ACC112 (cell line): ENCODE results near the gene ERAP2.
A peak's percentile ranks its signal among the peaks of the same experiment; 100 is the strongest.
"Not testable (repeated sequence)": the region's sequence is repeated elsewhere in the genome, so short reads cannot be mapped to it uniquely, and the experiment has no call there.

Experiments
- H2AFZ ChIP-seq: fragments of 200-600 bp; sonication (generic); one replicate; pipeline ENCODE4 v1.6.0; 2017; ENCODE audit warnings: antibody characterized with exemption, low read length; ENCODE audit not compliant: unreplicated experiment
- H3K27ac ChIP-seq: fragments of 200-600 bp; sonication (generic); 2 replicates; pipeline ENCODE4 v1.5.1; 2014; ENCODE audit warnings: low read depth, mild to moderate bottlenecking, antibody characterized with exemption, low read length, moderate library complexity
- H3K27me3 ChIP-seq: fragments of 200-600 bp; sonication (generic); 2 replicates; pipeline ENCODE4 v1.6.1; 2014; ENCODE audit warnings: mild to moderate bottlenecking, antibody characterized with exemption, low read length, moderate library complexity, mixed read lengths; ENCODE audit not compliant: insufficient read depth
- H3K36me3 ChIP-seq: fragments of 200-600 bp; sonication (generic); 2 replicates; pipeline ENCODE4 v1.6.1; 2016; ENCODE audit warnings: mild to moderate bottlenecking, antibody characterized with exemption, low read length, moderate library complexity, mixed read lengths; ENCODE audit not compliant: insufficient read depth
- H3K4me1 ChIP-seq: fragments of 200-600 bp; sonication (generic); one replicate; pipeline ENCODE4 v1.6.1; 2016; ENCODE audit warnings: low read length, mixed read lengths; ENCODE audit not compliant: insufficient read depth, unreplicated experiment, control insufficient read depth
- H3K4me3 ChIP-seq: fragments of 200-600 bp; sonication (generic); 2 replicates; pipeline ENCODE4 v1.5.1; 2014; ENCODE audit warnings: mild to moderate bottlenecking, low read depth, low read length
- H3K79me2 ChIP-seq: fragments of 200-600 bp; sonication (generic); one replicate; pipeline ENCODE4 v1.6.0; 2016; ENCODE audit warnings: low read length; ENCODE audit not compliant: control insufficient read depth, unreplicated experiment, insufficient read depth

Gene ERAP2

GRCh38 chr5:96919754-96920197 is 43.5 kb downstream of the ERAP2 start:
- Histone ChIP-seq H3K79me2 (no peaks in the 10 kb centered on the region), H3K4me3 (no peak overlapping the region), H3K27me3 (no peaks in the 10 kb centered on the region), H2AFZ (no peak overlapping the region), H3K4me1 (peaks cover 8% of the 10 kb centered on the region), H3K27ac (no peak overlapping the region), H3K36me3 (0 out of 2 replicates have a peak, but pooled peaks cover 8% of the 10 kb centered on the region)

- Histone ChIP-seq H3K27me3 (no peaks in the 10 kb centered on the region), H3K79me2 (no peaks in the 10 kb centered on the region), H3K27ac (peak overlapping the region; percentile 3; the same call in 1 of the 2 replicates), H3K36me3 (0 out of 2 replicates have a peak, but pooled peaks cover 8% of the 10 kb centered on the region), H3K4me1 (peaks cover 8% of the 10 kb centered on the region), H2AFZ (no peak overlapping the region), H3K4me3 (no peak overlapping the region)
Measured at GRCh38 chr5:96920744-96921355, 44.5 kb downstream of the ERAP2 start.

DNA sequence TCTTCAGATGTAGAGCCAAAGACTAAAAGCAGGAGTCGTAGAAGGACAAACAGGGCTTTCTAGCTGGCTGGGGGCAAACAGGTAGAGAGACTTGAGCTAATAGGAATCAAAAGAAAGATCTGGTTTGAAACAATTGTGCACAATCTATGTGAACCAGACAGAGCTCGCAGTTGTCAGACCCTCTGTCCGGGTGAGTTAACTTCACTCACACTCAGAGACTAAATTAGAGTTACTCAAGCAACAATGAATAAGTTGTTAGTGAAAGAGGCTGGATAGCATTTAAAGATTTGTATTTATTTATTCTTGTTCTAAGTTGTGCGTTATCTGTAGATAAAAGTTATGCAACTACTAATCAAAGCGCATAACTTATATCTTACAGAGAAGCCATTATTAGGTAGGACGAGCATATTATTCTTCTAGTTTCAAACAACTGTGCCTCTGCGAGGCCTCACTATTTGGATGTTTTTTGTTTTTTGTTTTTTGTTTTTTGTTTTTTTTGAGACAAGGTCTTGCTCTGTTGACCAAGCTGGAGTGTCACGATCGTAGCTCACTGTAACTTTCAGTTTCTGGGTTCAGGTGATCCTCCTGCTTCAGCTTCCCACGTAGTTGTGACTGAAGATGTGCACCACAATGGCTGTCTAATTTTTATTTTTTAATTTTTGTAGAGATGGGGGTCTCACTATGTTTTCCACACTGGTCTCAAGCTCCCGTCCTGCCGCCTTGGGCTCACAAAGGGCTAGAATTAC is 46.4 kb downstream of the ERAP2 start:
- Histone ChIP-seq H2AFZ (no peak overlapping the region), H3K4me1 (peaks cover 8% of the 10 kb centered on the region), H3K36me3 (no peaks in the 10 kb centered on the region), H3K27me3 (no peaks in the 10 kb centered on the region), H3K79me2 (no peaks in the 10 kb centered on the region), H3K27ac (no peak overlapping the region), H3K4me3 (no peak overlapping the region)

DNA sequence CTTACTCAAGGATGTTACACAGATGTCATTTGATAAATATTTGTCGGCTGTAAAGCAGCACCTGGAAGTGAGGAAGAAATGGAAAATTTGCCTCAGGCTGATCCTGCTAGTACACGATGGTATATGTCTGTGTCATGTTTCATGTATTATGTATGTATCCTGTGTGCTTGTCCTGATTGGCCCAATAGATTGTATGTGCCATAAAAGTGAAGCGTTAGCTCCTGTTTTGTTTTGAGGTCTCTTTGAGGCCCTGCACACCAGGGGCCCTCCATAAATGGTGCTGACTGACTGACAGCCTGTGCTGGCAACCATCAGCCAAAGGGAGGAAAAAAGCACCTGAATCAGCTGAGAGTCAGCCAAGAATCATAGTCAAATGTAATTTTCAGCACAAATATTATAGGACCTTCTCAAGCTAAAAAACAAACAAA is 47.7 kb downstream of the ERAP2 start:
- no peak overlapping the region for H3K4me3 ChIP-seq
- H3K27ac ChIP-seq, result no peak overlapping the region
- H3K4me1 ChIP-seq, result peaks cover 8% of the 10 kb centered on the region
- H3K27me3 ChIP-seq, result no peaks in the 10 kb centered on the region
- H3K79me2 ChIP-seq, result no peaks in the 10 kb centered on the region
- no peak overlapping the region for H2AFZ ChIP-seq
- no peaks in the 10 kb centered on the region for H3K36me3 ChIP-seq

GRCh38 chr5:96926276-96926675 is 50.0 kb downstream of the ERAP2 start:
- H3K79me2 ChIP-seq, result no peaks in the 10 kb centered on the region
- H2AFZ ChIP-seq, result no peak overlapping the region
- no peaks in the 10 kb centered on the region for H3K27me3 ChIP-seq
- no peak overlapping the region for H3K4me3 ChIP-seq
- no peaks in the 10 kb centered on the region for H3K36me3 ChIP-seq
- no peak overlapping the region for H3K27ac ChIP-seq
- peaks cover 2% of the 10 kb centered on the region for H3K4me1 ChIP-seq

GRCh38 chr5:96927008-96927407 is 50.7 kb downstream of the ERAP2 start:
- Histone ChIP-seq H3K36me3 (no peaks in the 10 kb centered on the region), H2AFZ (no peak overlapping the region), H3K27ac (no peak overlapping the region), H3K4me1 (peaks cover 4% of the 10 kb centered on the region), H3K27me3 (no peaks in the 10 kb centered on the region), H3K79me2 (no peaks in the 10 kb centered on the region), H3K4me3 (no peak overlapping the region)

DNA sequence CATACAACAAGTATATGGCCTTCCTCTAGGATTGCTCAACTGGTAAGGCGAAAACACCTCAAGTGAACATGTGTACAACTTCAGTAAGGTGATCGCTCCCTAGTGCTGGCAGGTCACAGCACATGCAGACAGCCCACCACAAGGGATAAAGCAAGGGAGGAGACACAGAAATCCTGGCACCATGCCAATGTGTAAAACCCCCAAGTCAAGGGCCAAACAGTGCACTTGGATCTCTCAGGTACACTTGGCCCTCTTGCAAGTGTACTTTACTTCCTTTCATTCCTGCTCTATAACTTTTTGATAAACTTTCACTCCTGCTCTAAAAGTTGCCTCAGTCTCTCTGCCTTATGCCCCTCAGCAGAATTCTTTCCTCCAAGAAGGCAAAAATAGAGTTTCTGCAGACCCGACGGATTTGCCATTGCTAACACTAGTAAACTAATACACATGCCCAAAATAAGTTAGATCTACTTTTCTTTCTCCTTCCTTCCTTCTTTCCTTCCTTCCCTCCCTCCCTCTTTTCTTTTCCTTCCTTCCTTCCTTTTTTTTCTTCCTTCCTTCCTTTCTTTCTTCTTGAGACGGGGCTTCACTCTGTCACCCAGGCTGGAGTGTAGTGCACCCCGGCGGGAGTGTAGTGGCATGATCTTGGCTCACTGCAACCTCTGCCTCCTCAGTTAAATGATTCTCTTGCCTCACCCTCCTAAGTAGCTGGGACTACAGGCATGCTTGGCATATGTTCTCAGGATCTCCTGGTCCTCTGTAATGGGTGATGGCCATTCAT is 52.8 kb downstream of the ERAP2 start:
- H3K4me1 ChIP-seq, result peaks cover 20% of the 10 kb centered on the region

DNA sequence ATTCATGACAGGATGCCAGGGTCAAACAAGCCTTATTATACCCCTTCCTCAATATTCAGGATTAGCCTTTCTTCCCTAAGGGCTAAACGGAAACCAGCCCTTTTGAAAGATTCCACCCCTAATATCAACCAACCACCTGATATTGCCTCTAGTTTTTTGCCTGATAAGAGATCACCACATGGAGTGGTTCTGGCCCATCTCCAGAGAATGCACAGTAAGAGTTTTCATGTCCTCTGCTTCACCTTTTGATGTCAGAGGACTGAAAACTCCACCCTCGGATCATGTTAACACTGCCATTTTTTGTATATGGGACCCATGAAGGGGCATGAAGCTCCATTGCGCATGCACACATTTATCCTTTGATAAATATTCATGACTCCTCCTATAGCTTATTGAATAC is 53.8 kb downstream of the ERAP2 start:
- Histone ChIP-seq H2AFZ (no peak overlapping the region), H3K27me3 (no peaks in the 10 kb centered on the region), H3K4me3 (no peak overlapping the region), H3K27ac (no peak overlapping the region), H3K36me3 (no peaks in the 10 kb centered on the region), H3K4me1 (peaks cover 20% of the 10 kb centered on the region), H3K79me2 (no peaks in the 10 kb centered on the region)

More for the DNA sequence above, 52.8 kb downstream of the ERAP2 start:
- Histone ChIP-seq H2AFZ (no peak overlapping the region), H3K27ac (no peak overlapping the region), H3K36me3 (no peaks in the 10 kb centered on the region), H3K79me2 (no peaks in the 10 kb centered on the region), H3K27me3 (no peaks in the 10 kb centered on the region), H3K4me3 (no peak overlapping the region)

DNA sequence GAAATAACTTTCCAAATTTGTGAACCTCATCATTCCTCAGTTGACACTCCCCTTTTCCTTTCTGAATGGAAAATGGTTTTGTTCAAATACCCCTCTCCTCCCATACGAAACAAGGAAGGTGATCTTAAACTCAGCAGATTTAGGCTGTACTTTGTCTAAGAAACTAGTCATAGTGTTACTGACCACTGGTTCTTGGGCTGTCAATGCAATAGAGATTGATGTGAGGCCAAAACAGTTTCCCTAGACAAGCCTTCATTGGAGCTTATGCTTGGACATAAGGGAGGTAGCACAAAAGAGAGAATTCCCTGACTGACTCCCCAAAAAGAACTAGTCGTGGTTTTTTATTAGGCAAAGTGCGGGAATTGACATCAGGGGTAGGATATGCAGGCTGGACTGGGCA is 54.3 kb downstream of the ERAP2 start:
- Histone ChIP-seq H3K79me2 (no peaks in the 10 kb centered on the region), H3K27ac (no peak overlapping the region), H3K36me3 (no peaks in the 10 kb centered on the region), H3K27me3 (no peaks in the 10 kb centered on the region), H3K4me3 (no peak overlapping the region), H2AFZ (no peak overlapping the region), H3K4me1 (peaks cover 20% of the 10 kb centered on the region)

DNA sequence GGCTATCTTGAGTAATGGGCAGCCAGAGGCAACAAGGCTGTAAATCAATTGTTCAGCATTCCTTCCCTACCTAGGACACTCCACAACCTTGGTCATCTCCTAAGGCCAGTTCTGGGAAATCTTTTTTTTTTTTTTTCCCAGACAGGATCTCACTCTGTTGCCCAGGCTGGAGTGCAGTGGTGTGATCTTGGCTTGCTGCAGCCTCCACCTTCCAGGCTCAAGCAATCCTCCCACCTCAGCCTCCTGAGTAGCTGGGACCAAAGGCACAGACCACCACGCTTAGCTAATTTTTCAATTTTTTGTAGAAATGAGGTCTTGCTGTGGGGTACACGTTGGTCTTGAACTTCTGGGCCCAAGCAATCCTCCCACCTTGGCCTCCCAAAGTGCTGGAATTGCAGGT is 54.7 kb downstream of the ERAP2 start:
- not testable (repeated sequence) for H3K36me3 ChIP-seq, H3K4me3 ChIP-seq, H2AFZ ChIP-seq, H3K79me2 ChIP-seq, H3K27ac ChIP-seq, H3K27me3 ChIP-seq
- peaks cover 20% of the 10 kb centered on the region for H3K4me1 ChIP-seq
